ENCODE data around the gene TPTE2.

- TF ChIP-seq CTCF (IDR thresholded peaks at IDR 0.05): no peak
- no peak for TF ChIP-seq POLR2A (IDR thresholded peaks at IDR 0.05)
Observed at GRCh38 chr13:19596960-19597361, 35.6 kb upstream of the TPTE2 start.

All from uterus (tissue), 2 donors.